ENCODE results near the gene TEX9.

DNA sequence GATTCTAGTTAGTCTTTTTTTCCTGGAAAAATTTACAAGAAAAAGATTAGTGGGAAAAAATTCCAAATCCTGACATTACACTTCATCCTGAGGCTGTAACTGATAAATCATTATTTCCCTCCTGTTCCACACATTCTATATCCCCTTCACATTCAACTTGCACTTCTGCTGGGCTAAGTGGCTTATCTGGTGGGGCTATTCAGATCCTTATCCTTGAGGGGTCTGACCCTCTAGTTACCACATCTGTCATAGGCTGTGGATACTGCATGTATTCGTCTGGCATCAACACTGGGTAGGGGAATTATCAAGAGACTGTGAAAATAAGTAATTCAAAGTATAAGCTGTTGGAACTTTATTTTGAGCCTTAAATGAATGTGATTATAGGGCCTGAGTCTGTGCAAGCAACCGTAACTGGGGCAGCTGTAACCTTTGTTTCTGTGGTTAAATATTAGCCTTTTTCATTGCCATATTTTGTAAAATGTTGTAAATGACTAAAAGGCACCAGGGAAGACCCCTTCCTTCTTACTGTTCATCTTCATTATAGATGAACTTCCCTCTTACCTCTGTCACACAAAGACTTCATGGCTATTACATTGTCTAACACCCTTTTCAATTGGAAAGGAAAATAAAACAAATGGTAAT, 28.0 kb upstream of the TEX9 start:
- TF ChIP-seq CTCF (IDR thresholded peaks at IDR 0.05) (no peak), POLR2A (IDR thresholded peaks at IDR 0.05) (no peak)

Measured in Peyer's patch (tissue), 4 donors.